Aorta (tissue), 5 donors: Measurements from ENCODE around the gene VWC2L. TPM values are rescaled to one million over a fixed set of nuclear protein-coding genes. Genes with fewer than 3 reads are reported as not detected.

Experiments
- ATAC-seq: fragments of 200-7000 bp; cut with Tn5 transposase; one replicate; pipeline ENCODE4 v1.9.1; 2022; ENCODE audit warnings: moderate library complexity; ENCODE audit not compliant: low FRiP score
- DNase-seq, 2 donors: peaks; one replicate each; pipeline ENCODE4 v3.0.0-alpha.2; 2020
- H3K27ac ChIP-seq, 2 donors: one replicate each; pipeline ENCODE4 v1.5.1; 2013; ENCODE audit warnings: low read length in 2 of 2, mild to moderate bottlenecking in 2 of 2, moderate library complexity in 2 of 2, control low read depth in 1 of 2, inconsistent platforms in 1 of 2, low read depth in 1 of 2
- H3K27me3 ChIP-seq, 2 donors: one replicate each; pipeline ENCODE4 v1.6.1; 2013; ENCODE audit warnings: control low read depth in 1 of 2, low read length in 1 of 2, mild to moderate bottlenecking in 1 of 2, moderate library complexity in 1 of 2; ENCODE audit not compliant: insufficient read depth in 2 of 2, control insufficient read depth in 1 of 2
- H3K36me3 ChIP-seq, 2 donors: one replicate each; pipeline ENCODE4 v1.6.1; 2013; ENCODE audit warnings: control low read depth in 1 of 2, low read length in 1 of 2, mild to moderate bottlenecking in 1 of 2; ENCODE audit not compliant: insufficient read depth in 2 of 2, control insufficient read depth in 1 of 2
- H3K4me1 ChIP-seq, 2 donors: one replicate each; pipeline ENCODE4 v1.6.1; 2013; ENCODE audit warnings: low read length in 2 of 2, control low read depth in 1 of 2, mild to moderate bottlenecking in 1 of 2, moderate library complexity in 1 of 2; ENCODE audit not compliant: insufficient read depth in 2 of 2, control insufficient read depth in 1 of 2
- H3K4me3 ChIP-seq, 2 donors: one replicate each; pipeline ENCODE4 v1.5.1; 2013; ENCODE audit warnings: low read length in 2 of 2, control low read depth in 1 of 2, mild to moderate bottlenecking in 1 of 2
- H3K9me3 ChIP-seq: one replicate; pipeline ENCODE4 v1.6.1; 2013; ENCODE audit warnings: mild to moderate bottlenecking, low read length; ENCODE audit not compliant: control insufficient read depth
- WGBS, 2 donors: extraction: QIAGEN DNeasy Blood & Tissue Kit; methylation state at CpG; one replicate each; pipeline ENCODE4 v1.1.7; 2013; 5-methylcytosine and 5-hydroxymethylcytosine counted together
- intact Hi-C, 2 donors: fragments of 100-400 bp; cut with DNase I; formaldehyde crosslinking; loops; one replicate each; pipeline versions ENCODE4 v1.14.2 to v1.15.0; 2022
- polyA plus RNA-seq, 2 donors: library from polyadenylated mRNA; stranded (reverse); fragments of 200-250 nt; gene quantifications; one replicate each; pipeline ENCODE4 v1.2.3, GENCODE V29; 2013
- total RNA-seq, 2 donors: library from RNA; stranded (reverse); fragmentation: NEBNext Ultra II Directional; extraction: Animal tissue kit (Norgen Biotek cat#: 25700); gene quantifications; one replicate each; pipeline ENCODE4 v1.2.1, GENCODE V29; 2021
- donor health status: healthy with polysubstance abuse.
- donor health status: Bipolar disorder and iron deficiency.
- donor health status: DM: no; HTN: no; CAD: no.
- donor health status: DM: no; HTN: no; CAD: no.
- donor health status: DM: yes; HTN: yes; CAD: no.

The VWC2L gene
- total and polyA plus RNA-seq, 4 donors: not detected

DNA sequence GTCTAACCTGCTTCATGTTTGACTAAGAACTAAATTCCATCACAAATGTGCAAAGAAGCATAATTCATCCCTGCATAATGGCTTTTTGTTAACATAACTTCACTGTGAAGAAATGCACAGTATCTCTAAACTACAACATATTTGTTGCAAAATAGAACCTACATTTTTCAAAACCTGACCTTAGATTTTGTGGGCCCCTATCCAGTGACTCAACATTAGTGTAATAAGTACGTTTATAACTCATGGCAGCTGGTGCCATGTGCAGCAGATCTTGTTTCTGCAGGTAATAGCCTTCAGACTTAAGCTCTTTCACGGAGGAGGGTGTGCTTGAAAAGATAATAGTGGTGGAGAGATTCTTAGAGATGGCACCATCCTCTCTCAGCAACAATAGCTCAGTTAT, 28.6 kb upstream of the VWC2L start:
- intact Hi-C loops: no loop called here
- no peak overlapping the region for H3K4me3 ChIP-seq
- H3K27me3 ChIP-seq: no peaks in the 10 kb centered on the region
- DNase-seq (no peak), ATAC-seq (no peak)
- WGBS, 2 donors: 37 to 48% methylated on average over 2 of the region's 2 CpGs
- no peaks in the 10 kb centered on the region for H3K9me3 ChIP-seq
- H3K4me1 ChIP-seq: no peaks in the 10 kb centered on the region
- H3K27ac ChIP-seq: no peak overlapping the region
- H3K36me3 ChIP-seq: no peaks in the 10 kb centered on the region

- ATAC-seq (no peak), DNase-seq (no peak)
- Histone ChIP-seq H3K36me3 (no peaks in the 10 kb centered on the region), H3K9me3 (no peaks in the 10 kb centered on the region), H3K27me3 (no peaks in the 10 kb centered on the region), H3K27ac (no peak overlapping the region), H3K4me3 (no peak overlapping the region), H3K4me1 (no peaks in the 10 kb centered on the region)
- intact Hi-C loops: no loop called here
- 94 to 95% methylated on average over 2 of the region's 2 CpGs for WGBS, 2 donors
Observed at GRCh38 chr2:214386720-214387119, 24.1 kb upstream of the VWC2L start.

DNA sequence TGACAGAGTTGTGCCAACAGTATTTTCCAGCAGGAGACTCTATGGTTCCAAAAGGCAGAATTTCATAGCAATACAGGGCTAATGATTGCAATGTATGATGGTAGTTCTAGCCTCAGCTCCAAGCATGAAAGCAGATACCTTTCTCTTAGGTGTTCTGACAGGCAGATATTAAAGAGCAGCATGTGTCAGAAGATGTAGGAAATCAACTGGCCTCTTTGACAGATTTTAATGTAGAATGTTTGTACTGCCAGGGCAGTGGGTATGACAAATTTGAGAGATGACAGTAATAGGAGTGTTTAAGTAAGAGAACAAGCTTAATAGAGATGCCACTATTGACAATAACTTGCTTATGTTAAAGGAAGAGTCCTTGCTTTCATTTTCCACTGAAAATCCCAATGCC, 21.5 kb upstream of the VWC2L start:
- DNase-seq (no peak), ATAC-seq (no peak)
- no peaks in the 10 kb centered on the region for H3K4me1 ChIP-seq
- H3K4me3 ChIP-seq: no peak overlapping the region
- H3K27ac ChIP-seq: no peak overlapping the region
- intact Hi-C loops: no loop called here
- no peaks in the 10 kb centered on the region for H3K36me3 ChIP-seq
- no peaks in the 10 kb centered on the region for H3K9me3 ChIP-seq
- no peaks in the 10 kb centered on the region for H3K27me3 ChIP-seq

GRCh38 chr2:214393796-214394195, 17.1 kb upstream of the VWC2L start:
- no peaks in the 10 kb centered on the region for H3K36me3 ChIP-seq
- H3K4me3 ChIP-seq: no peak overlapping the region
- H3K9me3 ChIP-seq: no peaks in the 10 kb centered on the region
- DNase-seq: no peak
- no peaks in the 10 kb centered on the region for H3K27me3 ChIP-seq
- H3K4me1 ChIP-seq: no peaks in the 10 kb centered on the region
- no peak for ATAC-seq
- no peak overlapping the region for H3K27ac ChIP-seq
- intact Hi-C loops: no loop called here

DNA sequence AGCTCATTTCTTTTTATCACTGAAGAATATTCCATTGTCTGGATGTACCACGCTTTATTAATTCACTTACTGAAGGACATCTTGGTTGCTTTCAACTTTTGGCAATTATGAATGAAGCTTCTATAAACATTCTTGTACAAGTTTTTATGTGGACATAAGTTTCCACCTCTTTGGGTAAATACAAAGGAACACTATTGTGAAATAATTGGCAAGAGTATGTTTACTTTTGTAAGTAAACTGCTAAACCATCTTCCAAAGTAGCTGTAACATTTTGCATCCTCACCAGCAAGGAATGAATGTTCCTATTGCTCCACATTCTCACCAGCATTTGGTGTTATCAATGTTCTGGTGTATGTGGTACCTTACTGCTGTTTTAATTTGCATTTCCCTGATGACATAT, 15.8 kb upstream of the VWC2L start:
- Histone ChIP-seq H3K27me3 (no peaks in the 10 kb centered on the region), H3K4me3 (no peak overlapping the region), H3K36me3 (no peaks in the 10 kb centered on the region), H3K4me1 (no peaks in the 10 kb centered on the region), H3K9me3 (no peaks in the 10 kb centered on the region), H3K27ac (no peak overlapping the region)
- WGBS, 2 donors: 88 to 92% methylated on average over 1 of the region's 1 CpG
- DNase-seq (no peak), ATAC-seq (no peak)
- intact Hi-C loops: no loop called here

GRCh38 chr2:214401580-214401979, 9.3 kb upstream of the VWC2L start:
- H3K27me3 ChIP-seq: no peaks in the 10 kb centered on the region
- no peak overlapping the region for H3K4me3 ChIP-seq
- 20 to 47% methylated on average over 2 of the region's 2 CpGs for WGBS, 2 donors
- no peak overlapping the region for H3K27ac ChIP-seq
- ATAC-seq (no peak), DNase-seq (no peak)
- H3K9me3 ChIP-seq: no peaks in the 10 kb centered on the region
- no peaks in the 10 kb centered on the region for H3K4me1 ChIP-seq
- intact Hi-C loops: no loop called here
- H3K36me3 ChIP-seq: no peaks in the 10 kb centered on the region

DNA sequence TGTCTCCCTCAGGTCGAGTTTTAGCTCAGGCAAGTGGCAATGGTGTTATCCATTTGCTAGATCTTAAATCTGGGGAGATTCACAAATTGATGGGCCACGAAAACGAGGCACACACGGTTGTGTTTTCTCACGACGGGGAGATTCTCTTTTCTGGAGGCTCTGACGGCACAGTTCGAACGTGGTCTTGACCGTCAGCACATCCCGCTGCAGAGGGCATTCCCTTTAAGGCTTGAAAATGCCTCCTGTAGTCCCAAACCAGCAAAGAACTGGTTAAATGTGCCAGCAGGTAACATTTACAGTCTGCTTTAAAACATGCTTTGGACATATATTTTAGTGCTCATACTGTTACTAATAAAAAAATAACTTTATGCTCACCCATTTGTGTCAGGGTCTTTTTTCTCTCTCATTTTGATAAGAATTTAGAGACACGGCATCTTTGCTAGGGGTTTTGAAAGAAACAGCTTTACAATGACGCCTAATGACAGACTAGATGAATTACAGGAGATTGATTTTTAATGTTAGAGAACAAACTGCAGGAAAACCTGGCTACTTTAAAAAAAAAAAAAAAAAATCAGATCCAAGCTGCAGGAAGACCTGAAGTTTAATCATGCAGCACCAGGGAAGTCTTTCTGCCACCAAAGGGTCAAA, 602 bp upstream of the VWC2L start:
- H3K4me1 ChIP-seq: no peaks in the 10 kb centered on the region
- intact Hi-C loops: no loop called here
- no peak overlapping the region for H3K27ac ChIP-seq

DNA sequence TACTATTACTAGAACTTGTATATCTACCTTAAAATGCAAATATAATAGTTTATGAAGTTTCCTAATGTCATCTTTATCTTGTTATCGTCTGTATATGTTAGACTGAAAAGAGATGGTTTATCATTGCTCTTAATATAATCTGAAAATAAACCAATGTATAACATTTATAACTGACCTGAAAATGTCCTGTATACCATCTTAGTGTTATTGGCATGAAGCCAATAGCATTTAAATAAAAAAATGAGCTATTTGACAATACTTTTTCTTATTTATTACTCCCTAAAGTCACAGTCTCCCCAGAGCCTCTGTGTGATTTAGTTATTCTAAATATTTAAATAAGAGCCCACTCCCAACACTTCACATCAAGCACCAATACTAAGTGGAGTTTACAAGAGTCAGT, 1.8 kb downstream of the VWC2L start:
- Histone ChIP-seq H3K36me3 (no peaks in the 10 kb centered on the region), H3K4me1 (no peaks in the 10 kb centered on the region), H3K9me3 (peaks cover 3% of the 10 kb centered on the region), H3K4me3 (no peak overlapping the region), H3K27me3 (no peaks in the 10 kb centered on the region), H3K27ac (no peak overlapping the region)
- no peak for DNase-seq
- intact Hi-C loops: no loop called here
- ATAC-seq: no peak
- WGBS, 2 donors: 72 to 73% methylated on average over 1 of the region's 1 CpG

More for the DNA sequence above, 602 bp upstream of the VWC2L start:
- WGBS, 2 donors: 39 to 41% methylated on average over 13 of the region's 13 CpGs
- ATAC-seq: no peak
- Histone ChIP-seq H3K36me3 (no peaks in the 10 kb centered on the region), H3K27me3 (no peaks in the 10 kb centered on the region), H3K4me3 (no peak overlapping the region), H3K9me3 (peaks cover 3% of the 10 kb centered on the region)
- DNase-seq: no peak

DNA sequence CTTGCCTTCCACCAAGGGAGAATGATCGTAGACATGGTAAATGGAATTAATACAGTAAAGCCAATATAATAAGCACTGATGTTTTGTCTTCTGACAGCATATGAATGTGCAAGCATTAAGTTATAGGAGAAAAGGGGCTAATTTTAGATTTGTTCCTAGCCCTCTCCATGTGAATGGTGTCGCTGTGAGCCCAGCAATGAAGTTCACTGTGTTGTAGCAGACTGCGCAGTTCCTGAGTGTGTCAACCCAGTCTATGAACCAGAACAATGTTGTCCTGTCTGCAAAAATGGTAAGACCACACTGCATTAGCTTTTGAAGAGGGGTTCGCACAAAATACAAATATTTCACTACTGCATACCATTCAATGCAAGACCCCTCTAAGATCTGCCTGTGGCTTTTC, 25.6 kb downstream of the VWC2L start:
- intact Hi-C loops: no loop called here
- no peaks in the 10 kb centered on the region for H3K4me1 ChIP-seq
- H3K36me3 ChIP-seq: no peaks in the 10 kb centered on the region
- no peak overlapping the region for H3K4me3 ChIP-seq
- 92 to 93% methylated on average over 4 of the region's 4 CpGs for WGBS, 2 donors
- no peaks in the 10 kb centered on the region for H3K9me3 ChIP-seq
- ATAC-seq (no peak), DNase-seq (no peak)
- H3K27ac ChIP-seq: no peak overlapping the region
- no peaks in the 10 kb centered on the region for H3K27me3 ChIP-seq
